HepG2 (cell line): ENCODE data around the gene LGALS4. TPM values are rescaled to one million over a fixed set of nuclear protein-coding genes. Genes with fewer than 3 reads are reported as not detected.

Experiments used
- CHD2 ChIP-seq: IDR thresholded peaks from 2 replicates; pipeline ENCODE4 v1.6.1; 2011; ENCODE audit warnings: low read depth, low read length, improper control_type of control experiment
- CREM ChIP-seq, 2 experiments: sonication (generic) in 1 of 2; formaldehyde crosslinking in 1 of 2; IDR thresholded peaks; 2 replicates each; pipeline versions ENCODE4 v1.4.0 to v1.6.1; 2016 to 2020; ENCODE audit warnings: antibody characterized with exemption in 1 of 2, mild to moderate bottlenecking in 1 of 2, missing genetic modification reagents in 1 of 2
- GATAD2A ChIP-seq: IDR thresholded peaks from 2 replicates; pipeline ENCODE4 v1.6.1; 2016
- GPN1 ChIP-seq: sonication (generic); formaldehyde crosslinking; IDR thresholded peaks from 2 replicates; pipeline ENCODE4 v1.5.1; 2020; ENCODE audit warnings: missing genetic modification reagents, borderline replicate concordance
- HNF4G ChIP-seq, 2 experiments: sonication (generic) in 1 of 2; formaldehyde crosslinking in 1 of 2; IDR thresholded peaks; 2 replicates each; pipeline versions ENCODE4 v1.4.0 to v1.6.1; 2011 to 2020; ENCODE audit warnings: borderline replicate concordance in 2 of 2, low read depth in 2 of 2, mild to moderate bottlenecking in 2 of 2, low read length in 1 of 2, missing genetic modification reagents in 1 of 2, moderate library complexity in 1 of 2
- RXRB ChIP-seq: IDR thresholded peaks from 2 replicates; pipeline ENCODE4 v1.6.1; 2016; ENCODE audit warnings: borderline replicate concordance, missing genetic modification reagents, missing compliant biosample characterization
- SIN3A ChIP-seq: IDR thresholded peaks from 2 replicates; pipeline ENCODE4 v1.6.1; 2011; ENCODE audit warnings: low read depth, mild to moderate bottlenecking, control low read depth, low read length, borderline replicate concordance
- SNAPC2 ChIP-seq: sonication (generic); formaldehyde crosslinking; IDR thresholded peaks from 2 replicates; pipeline ENCODE4 v1.8.1; 2022; ENCODE audit warnings: mild to moderate bottlenecking, missing genetic modification reagents
- TFE3 ChIP-seq: IDR thresholded peaks from 2 replicates; pipeline ENCODE4 v1.6.1; 2016
- ZNF20 ChIP-seq: sonication (generic); formaldehyde crosslinking; IDR thresholded peaks from 2 replicates; pipeline ENCODE4 v1.4.0; 2020; ENCODE audit warnings: mild to moderate bottlenecking, moderate library complexity, missing genetic modification reagents
- ZNF329 ChIP-seq: sonication (generic); formaldehyde crosslinking; IDR thresholded peaks from 2 replicates; pipeline ENCODE4 v1.9.0; 2021; ENCODE audit warnings: low read depth, mild to moderate bottlenecking, missing genetic modification reagents
- ZNF362 ChIP-seq: sonication (generic); formaldehyde crosslinking; IDR thresholded peaks from 2 replicates; pipeline ENCODE4 v1.4.0; 2020; ENCODE audit warnings: missing genetic modification reagents, mild to moderate bottlenecking, borderline replicate concordance
- ZNF460 ChIP-seq: sonication (generic); formaldehyde crosslinking; IDR thresholded peaks from 2 replicates; pipeline ENCODE4 v1.5.1; 2020; ENCODE audit warnings: missing genetic modification reagents, mild to moderate bottlenecking, borderline replicate concordance
- ZNF580 ChIP-seq: IDR thresholded peaks from 2 replicates; pipeline ENCODE4 v1.6.1; 2016; ENCODE audit warnings: low read depth, borderline replicate concordance
- ZNF790 ChIP-seq: sonication (generic); formaldehyde crosslinking; IDR thresholded peaks from 2 replicates; pipeline ENCODE4 v1.8.0; 2022; ENCODE audit warnings: missing genetic modification reagents, mild to moderate bottlenecking, borderline replicate concordance
- polyA plus RNA-seq, 8 experiments: library from polyadenylated mRNA; depleted of rRNA in 3 of 8; stranded (reverse) in 7 of 8; unstranded in 1 of 8; fragments of >200 nt; fragmentation: Illumina TruSeq in 4 of 8; extraction: Trizol in 4 of 8; gene quantifications; 2 replicates each; pipeline versions ENCODE4 v1.2.1 to v1.2.3, GENCODE V29; 2011 to 2016; ENCODE audit warnings: low read depth in 4 of 8, missing spikeins in 1 of 8, mixed read lengths in 1 of 8; ENCODE audit not compliant: insufficient read depth in 1 of 8
- total RNA-seq, 5 experiments: library from RNA; depleted of rRNA; stranded (reverse); fragments of >200 nt; fragmentation: Illumina TruSeq; extraction: Trizol; gene quantifications; 2 replicates each; pipeline ENCODE4 v1.2.3, GENCODE V29; 2016; ENCODE audit warnings: low read depth in 1 of 5
- TF ChIP-seq, protein P1 (sequence below): sonication (generic); formaldehyde crosslinking; IDR thresholded peaks from 2 replicates; pipeline ENCODE4 v1.4.0; 2020; ENCODE audit warnings: missing genetic modification reagents
- TF ChIP-seq, protein P2 (sequence below): sonication (generic); formaldehyde crosslinking; IDR thresholded peaks from 2 replicates; pipeline ENCODE4 v1.4.0; 2020; ENCODE audit warnings: missing genetic modification reagents
- TF ChIP-seq, protein P3 (sequence below): sonication (generic); formaldehyde crosslinking; IDR thresholded peaks from 2 replicates; pipeline ENCODE4 v1.4.0; 2020; ENCODE audit warnings: missing genetic modification reagents
- TF ChIP-seq, protein P4 (sequence below): sonication (generic); formaldehyde crosslinking; IDR thresholded peaks from 2 replicates; pipeline ENCODE4 v1.4.0; 2020; ENCODE audit warnings: missing genetic modification reagents, borderline replicate concordance

LGALS4 gene
- total and polyA plus RNA-seq, 2 of the 13 experiments (the other 11 are each of a cell fraction or from before 2014, with no cell fraction given): 0.24 to 0.71 TPM

- no peak for TF ChIP-seq CREM (IDR thresholded peaks at IDR 0.05)
- TF ChIP-seq CREM (CRISPR knock-in tag; IDR thresholded peaks at IDR 0.05): no peak
- TF ChIP-seq, protein P1, sequence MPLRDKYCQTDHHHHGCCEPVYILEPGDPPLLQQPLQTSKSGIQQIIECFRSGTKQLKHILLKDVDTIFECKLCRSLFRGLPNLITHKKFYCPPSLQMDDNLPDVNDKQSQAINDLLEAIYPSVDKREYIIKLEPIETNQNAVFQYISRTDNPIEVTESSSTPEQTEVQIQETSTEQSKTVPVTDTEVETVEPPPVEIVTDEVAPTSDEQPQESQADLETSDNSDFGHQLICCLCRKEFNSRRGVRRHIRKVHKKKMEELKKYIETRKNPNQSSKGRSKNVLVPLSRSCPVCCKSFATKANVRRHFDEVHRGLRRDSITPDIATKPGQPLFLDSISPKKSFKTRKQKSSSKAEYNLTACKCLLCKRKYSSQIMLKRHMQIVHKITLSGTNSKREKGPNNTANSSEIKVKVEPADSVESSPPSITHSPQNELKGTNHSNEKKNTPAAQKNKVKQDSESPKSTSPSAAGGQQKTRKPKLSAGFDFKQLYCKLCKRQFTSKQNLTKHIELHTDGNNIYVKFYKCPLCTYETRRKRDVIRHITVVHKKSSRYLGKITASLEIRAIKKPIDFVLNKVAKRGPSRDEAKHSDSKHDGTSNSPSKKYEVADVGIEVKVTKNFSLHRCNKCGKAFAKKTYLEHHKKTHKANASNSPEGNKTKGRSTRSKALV (CRISPR knock-in tag): no peak
- TF ChIP-seq CHD2: peak; percentile 49; the same call in 1 of the 2 replicates
- TF ChIP-seq, protein P2, sequence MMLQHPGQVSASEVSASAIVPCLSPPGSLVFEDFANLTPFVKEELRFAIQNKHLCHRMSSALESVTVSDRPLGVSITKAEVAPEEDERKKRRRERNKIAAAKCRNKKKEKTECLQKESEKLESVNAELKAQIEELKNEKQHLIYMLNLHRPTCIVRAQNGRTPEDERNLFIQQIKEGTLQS (CRISPR knock-in tag): no peak
- no peak for TF ChIP-seq ZNF329 (CRISPR knock-in tag)
- TF ChIP-seq ZNF362 (CRISPR knock-in tag): peak; percentile 90
- TF ChIP-seq ZNF20: no peak
- TF ChIP-seq ZNF580 (CRISPR knock-in tag): peak; percentile 57
- TF ChIP-seq GATAD2A: no peak
- TF ChIP-seq, protein P3, sequence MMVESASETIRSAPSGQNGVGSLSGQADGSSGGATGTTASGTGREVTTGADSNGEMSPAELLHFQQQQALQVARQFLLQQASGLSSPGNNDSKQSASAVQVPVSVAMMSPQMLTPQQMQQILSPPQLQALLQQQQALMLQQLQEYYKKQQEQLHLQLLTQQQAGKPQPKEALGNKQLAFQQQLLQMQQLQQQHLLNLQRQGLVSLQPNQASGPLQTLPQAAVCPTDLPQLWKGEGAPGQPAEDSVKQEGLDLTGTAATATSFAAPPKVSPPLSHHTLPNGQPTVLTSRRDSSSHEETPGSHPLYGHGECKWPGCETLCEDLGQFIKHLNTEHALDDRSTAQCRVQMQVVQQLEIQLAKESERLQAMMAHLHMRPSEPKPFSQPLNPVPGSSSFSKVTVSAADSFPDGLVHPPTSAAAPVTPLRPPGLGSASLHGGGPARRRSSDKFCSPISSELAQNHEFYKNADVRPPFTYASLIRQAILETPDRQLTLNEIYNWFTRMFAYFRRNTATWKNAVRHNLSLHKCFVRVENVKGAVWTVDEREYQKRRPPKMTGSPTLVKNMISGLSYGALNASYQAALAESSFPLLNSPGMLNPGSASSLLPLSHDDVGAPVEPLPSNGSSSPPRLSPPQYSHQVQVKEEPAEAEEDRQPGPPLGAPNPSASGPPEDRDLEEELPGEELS (CRISPR knock-in tag): no peak
- TF ChIP-seq SIN3A: 0 out of 2 replicates have a peak, but pooled peaks have one; percentile 16
- TF ChIP-seq, protein P4, sequence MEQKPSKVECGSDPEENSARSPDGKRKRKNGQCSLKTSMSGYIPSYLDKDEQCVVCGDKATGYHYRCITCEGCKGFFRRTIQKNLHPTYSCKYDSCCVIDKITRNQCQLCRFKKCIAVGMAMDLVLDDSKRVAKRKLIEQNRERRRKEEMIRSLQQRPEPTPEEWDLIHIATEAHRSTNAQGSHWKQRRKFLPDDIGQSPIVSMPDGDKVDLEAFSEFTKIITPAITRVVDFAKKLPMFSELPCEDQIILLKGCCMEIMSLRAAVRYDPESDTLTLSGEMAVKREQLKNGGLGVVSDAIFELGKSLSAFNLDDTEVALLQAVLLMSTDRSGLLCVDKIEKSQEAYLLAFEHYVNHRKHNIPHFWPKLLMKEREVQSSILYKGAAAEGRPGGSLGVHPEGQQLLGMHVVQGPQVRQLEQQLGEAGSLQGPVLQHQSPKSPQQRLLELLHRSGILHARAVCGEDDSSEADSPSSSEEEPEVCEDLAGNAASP (CRISPR knock-in tag): peak; percentile 35; the same call in 1 of the 2 replicates
- no peak for TF ChIP-seq SNAPC2 (CRISPR knock-in tag)
- no peak for TF ChIP-seq ZNF460 (CRISPR knock-in tag)
- TF ChIP-seq TFE3 (CRISPR knock-in tag): peak; percentile 62; the same call in 1 of the 2 replicates
- TF ChIP-seq ZNF790 (CRISPR knock-in tag): no peak
- TF ChIP-seq RXRB (CRISPR knock-in tag): no peak; the same call in 1 of the 2 replicates
- no peak for TF ChIP-seq HNF4G (IDR thresholded peaks at IDR 0.05; ENCODE audit: borderline replicate concordance, low read depth, low read length)
- TF ChIP-seq HNF4G (CRISPR knock-in tag; IDR thresholded peaks at IDR 0.05; ENCODE audit: borderline replicate concordance, low read depth): no peak
- TF ChIP-seq GPN1 (CRISPR knock-in tag): no peak
These were observed 36.6 kb upstream of the LGALS4 start (continued) for GRCh38 chr19:38849147-38849859.
